HG03280 (cell line): ENCODE results near the gene INPP5A.

Experiments
- ATAC-seq: cut with Tn5 transposase; IDR thresholded peaks from one replicate; pipeline ENCODE4 v1.9.1; 2021; ENCODE audit warnings: mild to moderate bottlenecking, moderate library complexity; ENCODE audit not compliant: unreplicated experiment

The INPP5A gene

DNA sequence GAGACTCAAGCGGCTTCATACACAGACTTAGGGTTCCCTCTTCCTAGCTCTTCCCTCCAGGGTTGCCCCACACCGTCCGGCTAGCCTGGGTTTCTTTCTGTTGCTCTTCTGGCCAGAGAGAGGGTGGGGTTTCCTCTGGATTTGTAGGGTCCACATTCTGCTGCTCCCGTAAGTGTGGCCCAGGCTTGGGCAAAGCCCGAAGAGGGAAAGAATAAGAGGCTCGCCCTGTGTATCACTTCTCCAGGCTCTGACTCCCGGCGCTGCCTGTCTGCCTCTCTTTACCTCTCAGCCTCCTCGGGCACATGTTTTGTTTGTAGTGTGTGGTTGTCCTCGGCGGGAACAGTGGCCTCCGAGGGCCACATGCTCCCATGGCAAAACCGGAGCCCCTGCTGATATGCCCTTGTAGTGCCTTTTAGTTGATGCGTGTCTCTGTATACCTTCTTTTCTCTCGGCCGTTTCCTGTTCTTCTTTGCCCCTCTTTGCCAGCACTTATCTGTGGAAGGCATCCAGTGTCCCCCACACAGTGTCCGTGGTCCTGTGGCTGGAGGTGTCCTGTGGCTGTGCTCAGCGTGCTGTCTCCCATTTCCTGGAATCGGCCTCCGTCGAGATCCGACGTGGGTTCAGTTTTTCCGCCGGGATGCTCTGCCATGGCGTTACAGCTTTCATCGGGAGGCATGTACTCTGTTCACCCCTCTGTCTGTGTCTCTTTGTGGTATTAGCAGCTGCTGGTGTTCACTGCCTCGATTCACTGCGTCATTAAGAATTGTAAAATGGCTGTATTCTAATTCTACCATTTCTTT lies 102.9 kb downstream of the INPP5A start:
- no peak for ATAC-seq

DNA sequence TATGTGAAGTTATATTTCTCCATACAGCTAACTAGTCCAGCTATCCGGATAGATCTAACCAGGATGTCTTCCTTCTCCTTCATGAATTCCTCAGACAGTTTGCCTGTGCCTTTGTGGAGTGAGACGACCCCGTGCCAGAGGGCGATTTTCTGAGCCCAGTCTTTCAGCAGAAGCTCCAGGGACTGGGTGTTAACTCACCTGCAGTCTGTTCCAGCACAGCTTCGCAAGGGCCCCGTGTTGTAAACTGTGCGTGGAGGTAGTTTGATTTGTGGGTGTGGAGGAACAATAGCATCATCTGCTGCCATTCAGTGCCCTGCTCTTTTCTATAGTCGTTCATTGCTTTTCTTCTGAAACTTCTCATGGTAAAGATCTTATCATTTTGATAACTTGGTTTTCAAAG lies 103.8 kb downstream of the INPP5A start:
- no peak for ATAC-seq

GRCh38 chr10:132641966-132642731 lies 104.6 kb downstream of the INPP5A start:
- ATAC-seq = no peak

DNA sequence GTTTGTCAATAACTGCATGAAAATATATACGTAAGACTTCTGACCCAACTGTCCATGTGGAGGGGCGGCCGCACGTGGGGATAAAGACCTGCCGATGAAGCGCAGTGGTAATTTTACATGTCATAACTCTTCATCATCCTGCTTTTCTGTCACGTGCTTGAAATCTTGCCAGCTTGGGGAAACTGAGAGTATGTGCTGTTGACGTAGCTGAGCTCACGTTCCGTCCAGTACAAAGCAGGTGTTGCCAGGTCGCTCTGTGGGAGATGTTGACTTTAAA lies 105.1 kb downstream of the INPP5A start:
- no peak for ATAC-seq

- ATAC-seq = no peak
These were observed 106.3 kb downstream of the INPP5A start for GRCh38 chr10:132643709-132644526.

GRCh38 chr10:132644527-132645246 lies 107.1 kb downstream of the INPP5A start:
- ATAC-seq = no peak

DNA sequence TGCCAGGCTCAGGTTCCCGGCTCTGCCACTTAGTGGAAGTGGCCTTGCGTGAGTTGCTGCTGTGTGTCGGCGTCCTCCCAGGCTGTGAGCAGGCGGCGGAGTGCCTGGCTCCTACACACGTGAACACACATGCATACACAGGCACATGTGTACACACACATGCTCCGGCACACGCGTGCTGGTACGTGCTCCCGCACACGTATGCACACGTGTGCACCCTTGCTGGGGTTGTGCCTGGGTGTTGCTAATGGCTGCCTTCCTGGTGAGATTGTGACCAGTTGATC lies 107.6 kb downstream of the INPP5A start:
- ATAC-seq = no peak

- no peak for ATAC-seq
These were observed 108.2 kb downstream of the INPP5A start for GRCh38 chr10:132645630-132646442.

GRCh38 chr10:132646443-132647097 lies 109.0 kb downstream of the INPP5A start:
- no peak for ATAC-seq

DNA sequence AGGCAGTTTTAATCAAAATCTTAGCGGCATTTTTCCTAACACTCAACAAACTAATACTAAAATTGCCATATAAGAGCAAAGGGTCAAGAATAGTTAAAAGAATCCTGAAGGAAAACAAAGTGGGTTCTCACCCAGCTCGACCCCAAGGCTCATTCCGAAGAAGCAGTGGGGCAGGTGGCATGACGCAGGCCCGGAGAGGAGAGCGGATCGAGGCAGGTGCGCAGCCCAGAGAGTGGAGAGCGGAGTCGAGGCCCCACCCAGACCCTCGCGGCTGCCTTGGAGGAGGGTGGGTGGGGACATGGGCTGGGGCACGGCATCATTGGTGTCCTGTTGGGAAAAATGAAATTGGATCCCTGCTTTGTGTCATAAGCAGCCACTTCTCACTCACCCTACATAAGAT lies 109.8 kb downstream of the INPP5A start:
- ATAC-seq = no peak

DNA sequence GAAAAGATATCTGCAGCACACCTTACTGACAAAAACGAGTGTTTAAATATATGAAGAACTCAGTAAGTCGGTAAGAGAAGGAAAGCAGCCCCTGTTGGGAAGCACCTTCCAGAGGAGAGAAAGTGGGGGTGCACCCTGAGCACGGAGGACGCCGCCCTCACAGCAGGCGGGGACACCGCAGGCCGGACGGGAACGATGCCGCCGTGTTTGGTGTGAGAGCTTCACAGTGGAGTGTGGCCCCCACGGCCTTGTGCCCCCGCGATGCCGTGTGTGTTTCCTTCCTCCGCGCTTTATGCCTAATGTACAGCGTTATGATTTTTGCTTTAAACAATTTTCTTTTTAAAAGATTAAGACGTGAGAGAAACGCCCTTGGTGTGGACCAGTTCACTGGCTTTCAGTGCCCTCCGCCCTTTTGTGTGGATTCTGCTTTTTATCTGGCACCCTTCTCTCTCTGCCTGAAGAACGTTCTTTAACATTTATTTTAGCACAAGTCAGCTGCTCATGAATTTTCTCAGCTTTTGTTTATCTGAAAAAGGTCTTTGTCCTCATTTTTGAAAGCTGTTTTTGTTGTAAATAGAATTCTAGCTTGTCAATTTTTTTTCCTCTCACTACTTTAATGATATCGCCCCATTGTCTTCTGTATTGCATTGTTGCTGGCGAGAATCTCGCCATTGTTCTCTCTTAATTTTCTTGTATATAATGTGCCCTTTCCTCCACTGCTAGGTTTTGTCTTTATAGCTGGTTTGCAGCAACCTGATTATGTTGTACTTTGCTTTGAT lies 110.7 kb downstream of the INPP5A start:
- ATAC-seq = no peak

- no peak for ATAC-seq
These were observed 111.4 kb downstream of the INPP5A start for GRCh38 chr10:132648851-132649528.

GRCh38 chr10:132649651-132650360 lies 112.2 kb downstream of the INPP5A start:
- no peak for ATAC-seq

- no peak for ATAC-seq
These were observed 113.1 kb downstream of the INPP5A start for GRCh38 chr10:132650611-132651250.

DNA sequence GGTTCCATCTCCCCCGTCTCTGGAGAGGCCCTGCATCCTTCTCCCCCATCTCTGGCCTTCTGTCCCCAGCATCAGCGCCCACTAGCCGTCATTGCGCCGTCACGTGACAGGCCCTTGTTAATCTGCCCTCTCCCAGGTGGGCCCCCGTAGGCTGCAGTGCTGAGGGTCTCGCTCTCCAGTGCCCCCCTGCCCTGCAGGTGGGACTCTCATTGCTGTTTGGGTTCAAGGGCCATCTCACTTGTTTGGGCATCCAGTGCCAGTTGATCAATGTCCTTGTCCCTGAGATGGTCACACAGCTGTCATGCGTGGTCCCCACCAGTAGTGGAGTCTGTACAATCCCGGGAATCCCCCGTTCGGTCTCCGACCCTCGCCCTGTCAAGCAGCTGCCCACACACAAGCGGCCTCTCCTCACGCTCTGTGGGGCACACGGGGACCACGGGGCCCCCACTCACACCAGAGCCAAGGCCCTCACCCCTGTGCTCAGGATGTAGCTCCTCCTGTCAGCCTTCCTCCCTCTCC lies 114.0 kb downstream of the INPP5A start:
- no peak for ATAC-seq

DNA sequence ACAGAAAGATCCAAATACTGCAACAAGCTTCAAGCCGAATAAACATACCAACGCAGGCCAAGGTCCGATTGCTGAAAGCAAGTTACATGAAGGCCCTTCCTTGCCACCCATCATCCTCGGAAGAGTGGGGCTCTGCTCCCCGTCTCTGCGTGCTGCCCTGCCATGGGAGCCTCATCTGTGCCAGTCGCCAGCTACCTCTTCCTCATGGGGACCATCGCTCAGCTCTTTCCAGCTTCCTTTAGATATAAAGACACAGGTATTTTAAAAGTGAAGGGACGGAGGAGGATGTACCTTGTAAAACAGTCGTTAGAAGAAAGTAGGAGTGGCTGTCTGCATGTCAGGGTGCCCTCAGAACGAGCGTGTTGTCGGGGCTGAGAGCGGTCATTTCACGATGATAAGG lies 114.9 kb downstream of the INPP5A start:
- no peak for ATAC-seq

DNA sequence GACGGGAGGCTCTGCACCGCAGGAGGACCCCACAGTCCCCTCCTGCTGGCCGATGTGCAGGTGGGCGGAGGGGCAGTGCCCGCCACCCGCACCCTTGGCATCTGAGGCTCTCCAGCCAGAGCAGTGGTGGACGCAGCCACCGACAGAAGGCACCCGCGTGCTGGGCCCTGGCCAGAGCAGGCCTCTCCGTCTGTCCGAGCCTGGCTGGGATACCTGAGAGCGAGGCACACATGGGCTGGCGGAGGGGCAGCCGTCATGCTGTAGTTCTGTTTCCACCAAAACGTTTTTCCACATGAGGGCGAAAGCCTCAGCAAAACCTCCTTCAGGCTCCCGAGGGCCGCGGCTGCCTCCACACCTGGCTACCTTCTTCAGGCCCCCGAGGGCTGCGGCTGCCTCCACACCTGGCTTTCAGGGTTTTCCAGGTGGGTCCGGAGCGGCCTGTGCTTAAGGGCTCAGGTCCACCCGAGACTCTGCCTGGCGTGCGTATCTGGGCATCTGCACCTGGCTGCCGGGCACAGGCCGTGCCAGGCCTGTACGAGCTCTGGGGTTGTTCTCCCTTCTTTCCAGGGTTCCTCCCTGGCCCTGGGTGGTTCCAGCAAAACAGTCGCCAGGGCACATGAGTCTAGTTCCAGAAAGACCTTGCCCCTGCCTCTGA lies 115.5 kb downstream of the INPP5A start:
- ATAC-seq = no peak
